NCI-H524 treated with DMSO at 0.1 percent for 48 hours (cell line): ENCODE measurements around the gene CREB5.

Source experiments
- DNase-seq: peaks from one replicate; lab custom pipeline; 2025; lab: John Stamatoyannopoulos, UW

The CREB5 gene

DNA sequence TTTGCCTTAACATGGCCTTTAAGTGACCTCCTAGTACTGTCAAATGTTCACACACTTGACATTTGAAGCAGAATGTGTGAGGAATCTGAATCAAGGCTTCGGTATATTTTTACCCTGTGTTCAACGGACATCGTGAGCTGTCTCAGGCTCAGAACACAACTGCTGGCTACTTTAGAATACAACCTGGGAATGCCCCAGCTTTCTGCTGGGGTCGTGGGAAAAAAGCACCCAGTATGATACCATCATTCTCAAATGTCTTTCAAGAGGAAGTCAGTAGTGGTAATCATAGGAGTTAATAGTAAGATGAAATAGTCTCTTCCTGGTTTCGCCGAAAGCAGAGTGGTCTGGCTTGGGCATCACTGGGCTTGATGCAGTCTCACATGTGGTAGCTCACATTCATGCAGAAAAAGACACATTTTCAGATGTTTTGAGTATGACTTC, 67.2 kb downstream of the CREB5 start:
- DNase-seq, result no peak

DNA sequence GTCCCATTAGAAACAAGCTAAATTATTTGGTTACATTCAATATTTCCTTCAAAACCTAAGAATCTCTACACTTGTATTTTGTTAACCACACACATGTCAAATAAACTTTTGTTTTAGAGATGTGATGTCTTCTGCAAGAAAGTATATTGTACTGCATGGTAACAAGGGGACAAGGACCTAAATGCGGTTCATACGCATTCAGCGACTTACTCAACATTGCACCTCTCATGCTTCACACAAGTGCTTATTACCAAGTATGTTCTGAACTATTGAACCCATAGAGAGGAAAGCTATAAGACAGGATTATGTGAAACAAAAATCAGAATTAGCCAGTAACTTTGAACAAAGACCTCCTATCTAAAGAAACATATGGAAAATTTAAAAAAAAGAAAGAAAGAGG, 68.3 kb downstream of the CREB5 start:
- DNase-seq, result no peak

DNA sequence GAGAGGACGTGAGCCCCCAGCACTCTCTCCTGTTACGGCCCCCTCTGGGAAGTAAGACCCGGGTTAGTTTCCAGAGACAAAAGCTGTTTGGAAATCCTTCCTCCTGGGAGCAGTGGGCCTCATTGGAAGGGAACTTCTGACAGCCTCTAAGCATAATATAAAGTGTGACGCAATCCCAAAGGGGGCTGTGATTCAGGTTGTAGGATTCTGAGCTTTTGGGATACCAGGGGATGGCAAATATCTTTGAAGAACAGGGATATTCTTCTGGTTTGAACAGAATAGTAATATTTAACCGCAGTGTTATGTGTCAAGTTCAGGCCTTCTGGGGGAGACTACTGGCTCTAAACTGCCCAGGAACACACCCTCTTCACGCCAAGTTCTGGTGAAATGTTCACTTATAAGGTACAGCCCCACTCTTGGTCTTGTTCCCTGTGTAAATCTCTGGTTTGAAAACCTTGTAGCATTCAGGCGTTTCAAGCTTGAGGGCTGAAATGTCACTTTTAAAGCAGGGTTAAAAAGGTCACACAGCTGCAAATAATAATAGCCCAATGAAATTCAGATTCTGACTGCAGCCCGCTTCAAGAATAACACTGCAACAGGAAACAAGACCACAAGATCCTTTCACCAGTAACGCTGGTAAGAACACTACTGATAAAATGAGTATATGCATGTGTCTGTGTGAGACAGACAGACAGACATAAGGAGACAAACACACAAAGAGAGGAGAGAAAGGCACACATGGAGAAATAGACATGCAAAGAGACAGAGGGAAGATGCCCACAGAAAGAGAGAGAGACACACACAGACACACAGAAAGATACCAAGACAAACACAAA, 69.0 kb downstream of the CREB5 start:
- DNase-seq, result no peak

DNA sequence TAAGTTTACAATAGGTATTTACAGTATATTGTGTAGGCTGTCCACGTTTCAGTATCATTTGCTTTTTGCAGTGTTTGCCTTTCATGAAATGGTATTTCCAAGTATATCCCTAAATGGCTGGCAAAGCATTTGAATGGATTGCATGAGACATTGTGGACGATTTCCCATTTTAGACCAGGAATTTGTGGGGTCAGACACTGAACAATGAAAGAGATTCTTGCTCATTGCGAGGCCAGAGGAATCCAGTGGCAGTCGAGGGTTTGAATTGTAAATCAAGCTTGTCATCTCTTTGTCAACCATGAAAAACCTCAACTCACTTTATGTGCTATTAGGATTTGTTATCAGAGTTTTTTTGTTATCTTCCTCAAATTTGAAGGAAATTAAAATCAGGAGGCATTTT, 70.8 kb downstream of the CREB5 start:
- DNase-seq, result no peak

DNA sequence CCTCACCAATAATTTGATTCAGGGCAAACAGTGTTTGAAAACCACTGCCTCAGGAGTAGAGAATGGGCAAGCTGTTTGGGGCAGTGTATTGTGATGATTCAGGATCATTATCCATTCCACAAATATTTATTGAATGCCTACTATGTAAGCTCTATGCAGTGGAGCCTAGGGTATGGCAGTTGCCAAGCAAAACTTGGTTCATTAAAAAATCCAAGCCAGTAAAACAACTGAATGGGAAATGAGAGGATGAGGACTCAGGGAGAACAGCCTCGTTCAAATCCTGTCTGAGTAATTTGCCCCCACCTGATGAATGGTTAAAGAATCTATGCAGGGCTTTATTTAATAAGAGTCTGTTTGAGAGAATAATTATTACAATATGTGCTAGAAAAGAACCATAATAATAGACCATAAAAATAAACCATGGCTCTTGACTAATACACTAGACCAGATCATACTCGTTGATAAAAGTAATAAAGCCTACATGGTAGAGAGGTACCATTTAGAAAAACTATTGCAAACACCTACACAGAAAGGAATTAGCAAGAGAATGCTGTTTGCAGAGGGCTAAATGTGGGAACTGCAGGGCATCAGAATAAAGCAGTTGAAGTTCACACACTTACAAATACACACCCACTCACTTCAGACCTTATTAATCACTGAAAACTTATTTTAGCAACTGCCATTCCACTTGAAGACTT, 71.7 kb downstream of the CREB5 start:
- DNase-seq, result no peak

DNA sequence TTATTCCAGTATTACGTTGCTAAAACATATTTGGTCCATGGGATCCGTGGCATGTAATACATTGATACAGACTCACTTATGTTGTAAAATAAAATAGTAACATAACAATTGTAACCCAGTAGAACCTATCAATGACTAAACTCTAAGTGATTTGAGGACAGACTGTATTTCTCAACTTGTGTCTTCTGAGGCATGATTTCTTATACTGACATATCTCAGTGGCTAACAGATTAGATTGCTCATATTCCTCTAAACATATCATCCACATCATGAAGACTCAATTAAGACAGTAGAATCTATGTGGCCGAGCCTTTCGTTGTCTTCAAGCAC, 72.3 kb downstream of the CREB5 start:
- DNase-seq, result no peak

DNA sequence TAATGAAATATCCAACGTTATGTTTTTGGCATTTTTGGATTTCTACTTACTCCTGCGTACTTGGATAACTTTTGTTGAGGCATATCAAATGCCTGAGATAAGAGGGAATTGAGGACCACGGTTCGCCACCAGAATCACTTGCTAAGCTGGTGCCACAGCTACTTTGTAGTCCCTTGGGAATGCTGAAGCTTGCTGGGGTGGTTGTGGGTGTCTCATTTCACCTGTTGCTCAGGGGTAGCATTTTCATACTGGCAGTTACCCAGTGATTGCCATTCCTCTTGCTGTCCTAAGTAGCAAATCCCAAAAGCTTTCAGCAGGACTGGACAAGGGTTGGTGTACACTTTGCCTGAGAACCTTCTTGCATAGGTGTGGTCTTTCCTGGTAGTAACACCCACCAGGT, 75.2 kb downstream of the CREB5 start:
- no peak for DNase-seq

DNA sequence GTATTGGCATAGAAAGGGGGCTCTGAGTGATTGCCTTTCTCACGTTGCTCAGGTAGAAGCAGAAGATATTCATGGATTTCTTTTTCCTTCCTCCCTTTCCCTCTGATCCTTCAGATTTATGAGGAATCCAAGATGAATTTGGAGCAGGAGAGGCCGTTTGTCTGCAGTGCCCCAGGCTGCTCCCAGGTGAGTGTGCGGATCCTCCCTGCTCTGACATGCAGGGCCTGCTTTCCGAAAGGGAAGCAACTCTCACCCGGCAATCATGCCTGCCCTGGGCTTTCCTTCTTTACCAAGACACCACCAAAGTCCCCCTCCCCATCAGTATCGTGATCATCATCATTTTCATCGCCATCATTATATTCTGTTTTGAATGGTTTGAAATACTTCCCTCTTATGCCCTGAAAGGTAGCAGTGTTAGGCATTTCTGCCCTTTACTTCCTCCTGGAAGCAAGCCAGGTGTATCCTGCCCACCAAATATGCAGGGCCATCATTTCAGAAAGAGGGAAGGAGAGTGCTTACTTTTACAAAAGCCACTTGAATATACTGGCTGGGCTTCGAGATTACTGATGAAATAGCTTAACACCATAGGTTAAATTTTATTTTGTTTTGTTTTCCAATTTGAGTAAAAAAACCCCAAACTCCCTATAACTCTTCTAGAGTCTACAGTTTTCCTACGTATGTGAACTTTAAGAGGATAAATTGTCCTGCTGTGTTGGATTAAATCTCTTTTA, 75.9 kb downstream of the CREB5 start:
- DNase-seq, result no peak

DNA sequence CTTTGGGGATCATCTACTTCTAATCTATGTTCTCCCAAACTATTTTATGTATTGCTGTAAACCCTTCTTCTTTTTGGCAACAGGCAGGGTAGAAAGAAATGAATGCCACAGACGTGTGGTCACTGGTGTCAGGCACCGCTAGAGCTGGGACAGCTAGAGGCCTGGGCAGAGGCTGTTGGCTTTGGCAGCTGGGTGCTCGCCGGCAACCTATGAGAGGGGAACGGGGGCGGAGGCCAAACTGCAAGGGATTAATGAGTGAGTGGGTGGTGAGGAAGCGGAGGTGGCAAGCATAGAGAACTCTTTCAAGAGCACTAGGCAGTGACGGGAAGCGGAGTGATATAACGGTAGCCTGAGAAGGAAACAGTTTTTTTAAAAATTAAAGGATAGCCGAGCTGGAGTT, 78.5 kb downstream of the CREB5 start:
- DNase-seq, result no peak

DNA sequence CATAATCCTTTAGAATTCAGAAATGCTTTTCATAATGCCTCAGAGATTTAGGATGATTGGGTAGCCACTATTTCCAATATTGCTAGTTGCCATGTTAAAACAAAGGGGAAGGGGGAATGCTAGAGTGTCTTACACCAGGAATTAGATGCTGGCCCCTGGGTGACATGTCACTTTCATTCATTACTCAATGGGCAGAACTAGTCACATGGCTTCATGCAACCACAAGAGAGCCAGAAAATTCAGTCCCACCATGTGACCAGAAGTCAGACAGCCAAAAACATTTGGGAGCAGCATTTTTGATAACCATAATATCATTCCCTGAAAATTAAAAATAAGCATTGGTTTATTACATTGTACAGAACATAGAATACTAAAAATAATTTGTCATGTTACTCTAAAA, 81.2 kb downstream of the CREB5 start:
- no peak for DNase-seq

DNA sequence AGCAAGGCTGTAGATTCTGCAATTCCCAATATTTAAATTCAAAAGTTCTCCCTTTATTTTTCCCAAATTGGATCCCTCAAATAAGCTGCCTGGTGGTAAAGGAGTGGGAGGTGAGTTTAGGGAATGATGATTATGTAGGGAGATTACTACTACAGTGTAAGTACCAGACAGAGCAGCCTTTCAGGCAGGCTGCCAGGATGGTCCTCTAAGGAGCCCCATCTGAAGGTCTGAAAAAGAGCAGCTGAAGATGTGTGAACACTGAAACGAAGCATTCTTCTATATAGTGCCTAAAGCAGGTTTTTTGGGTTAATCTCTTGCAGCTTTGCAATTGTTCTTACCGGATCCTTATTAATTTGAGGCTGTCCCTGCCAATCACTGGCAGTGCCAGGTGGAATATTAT, 84.7 kb downstream of the CREB5 start:
- DNase-seq, result no peak

DNA sequence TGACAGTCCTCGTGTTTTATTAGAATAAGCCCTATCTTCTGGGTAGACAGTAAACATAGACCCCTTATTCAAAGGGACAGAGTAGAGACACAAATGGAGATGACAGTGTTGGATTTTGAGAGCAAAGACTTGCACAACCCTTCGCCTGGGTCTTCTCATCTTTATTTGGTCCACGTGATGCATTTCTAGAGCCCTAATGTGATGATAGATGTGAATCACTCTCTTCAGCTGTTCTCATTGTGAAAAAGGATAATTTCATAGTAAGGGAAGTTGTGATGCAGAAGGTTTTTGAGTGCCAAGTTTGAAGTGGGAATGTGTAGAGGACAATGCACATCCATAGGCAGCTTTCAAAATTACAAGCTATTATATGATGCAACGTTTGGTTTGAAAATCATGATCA, 86.3 kb downstream of the CREB5 start:
- no peak for DNase-seq

DNA sequence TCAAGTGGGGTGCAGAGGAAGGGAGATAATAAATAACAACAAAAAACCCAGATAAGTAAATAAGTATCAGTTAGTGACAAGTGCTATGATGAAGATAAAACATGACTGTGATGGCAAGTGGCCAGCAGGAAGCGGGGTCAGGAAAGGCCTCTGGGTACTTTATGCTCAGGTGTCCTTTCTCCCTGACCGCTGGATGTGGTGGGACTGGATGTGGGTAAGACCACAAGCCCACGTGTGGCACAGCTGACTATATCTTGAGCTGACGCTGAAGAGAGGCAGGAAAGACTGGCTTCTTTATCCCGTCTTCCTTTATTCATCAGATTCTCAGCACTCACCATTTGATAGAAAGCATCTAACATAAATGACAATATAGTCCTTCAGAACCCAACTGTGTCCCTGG, 87.8 kb downstream of the CREB5 start:
- no peak for DNase-seq

DNA sequence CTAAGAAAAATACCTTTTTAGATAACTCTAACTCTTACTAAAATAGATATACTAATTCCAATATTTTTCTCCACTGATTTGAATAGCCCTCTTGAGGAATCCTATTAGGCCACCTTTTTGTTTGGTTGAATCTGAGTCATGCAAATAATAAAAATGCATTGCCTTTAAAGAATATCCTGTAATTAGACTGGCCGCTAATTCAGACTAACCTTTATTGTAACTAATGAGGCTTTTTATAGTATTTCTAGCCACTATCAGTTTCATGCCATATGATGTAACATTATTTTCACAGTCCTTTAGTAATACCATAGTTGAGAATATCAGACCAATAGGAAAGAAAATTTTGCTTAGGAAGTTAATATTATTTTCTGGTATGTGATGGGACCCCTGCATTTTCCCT, 90.1 kb downstream of the CREB5 start:
- no peak for DNase-seq

DNA sequence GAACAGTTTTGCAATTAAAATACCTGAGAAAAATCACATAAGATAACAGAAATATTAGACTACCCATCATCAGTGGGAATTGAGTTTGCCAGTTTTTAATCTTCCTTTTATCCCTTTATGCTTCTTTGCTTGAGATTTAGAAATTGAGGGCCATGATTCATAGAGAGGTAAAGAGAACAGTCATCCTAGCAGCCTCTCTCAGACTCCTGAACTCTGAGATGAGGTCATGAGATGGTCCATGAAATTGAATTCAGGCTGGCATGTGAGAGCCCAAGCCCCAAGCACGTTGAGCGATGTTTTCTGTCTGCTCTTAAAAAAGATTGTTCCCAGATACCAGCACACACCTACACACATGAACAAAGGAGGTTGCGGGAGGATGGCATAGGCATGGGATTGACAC, 91.1 kb downstream of the CREB5 start:
- DNase-seq, result no peak

DNA sequence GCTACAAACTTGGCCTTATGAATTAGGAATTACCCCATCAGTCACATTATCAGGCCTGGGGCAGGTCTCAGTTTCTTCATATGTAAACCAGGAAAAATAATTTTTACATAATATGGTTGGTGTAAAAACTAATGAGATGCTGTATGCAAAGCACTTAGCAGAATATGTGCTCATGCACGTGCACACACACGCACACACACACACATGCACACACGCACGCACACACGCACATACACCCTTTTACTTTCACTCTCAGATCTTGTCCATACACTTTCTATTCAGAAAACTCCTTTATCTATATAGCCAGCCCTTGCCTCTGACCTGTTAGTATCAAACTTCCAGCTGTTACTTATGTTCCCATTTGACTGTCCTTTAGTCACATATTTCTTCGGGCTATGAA, 92.7 kb downstream of the CREB5 start:
- DNase-seq, result no peak

DNA sequence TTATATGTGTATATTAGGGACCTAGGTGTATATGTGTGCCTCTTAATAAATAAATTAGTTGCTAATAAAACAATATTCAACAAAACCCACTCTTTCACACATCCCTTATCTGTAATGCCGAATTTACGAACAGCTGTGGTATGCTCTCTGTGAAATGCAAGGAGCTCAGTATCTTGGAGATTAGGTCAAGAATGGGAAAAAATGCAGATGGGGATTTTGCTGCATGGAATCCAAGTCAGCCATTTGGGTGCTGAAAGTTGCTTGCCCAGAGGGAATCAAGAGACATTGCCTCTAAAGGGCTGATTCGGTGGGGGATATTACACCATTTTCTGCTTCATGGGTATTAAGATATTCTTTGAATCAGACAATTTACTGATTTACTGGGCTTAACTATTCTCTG, 93.5 kb downstream of the CREB5 start:
- no peak for DNase-seq

DNA sequence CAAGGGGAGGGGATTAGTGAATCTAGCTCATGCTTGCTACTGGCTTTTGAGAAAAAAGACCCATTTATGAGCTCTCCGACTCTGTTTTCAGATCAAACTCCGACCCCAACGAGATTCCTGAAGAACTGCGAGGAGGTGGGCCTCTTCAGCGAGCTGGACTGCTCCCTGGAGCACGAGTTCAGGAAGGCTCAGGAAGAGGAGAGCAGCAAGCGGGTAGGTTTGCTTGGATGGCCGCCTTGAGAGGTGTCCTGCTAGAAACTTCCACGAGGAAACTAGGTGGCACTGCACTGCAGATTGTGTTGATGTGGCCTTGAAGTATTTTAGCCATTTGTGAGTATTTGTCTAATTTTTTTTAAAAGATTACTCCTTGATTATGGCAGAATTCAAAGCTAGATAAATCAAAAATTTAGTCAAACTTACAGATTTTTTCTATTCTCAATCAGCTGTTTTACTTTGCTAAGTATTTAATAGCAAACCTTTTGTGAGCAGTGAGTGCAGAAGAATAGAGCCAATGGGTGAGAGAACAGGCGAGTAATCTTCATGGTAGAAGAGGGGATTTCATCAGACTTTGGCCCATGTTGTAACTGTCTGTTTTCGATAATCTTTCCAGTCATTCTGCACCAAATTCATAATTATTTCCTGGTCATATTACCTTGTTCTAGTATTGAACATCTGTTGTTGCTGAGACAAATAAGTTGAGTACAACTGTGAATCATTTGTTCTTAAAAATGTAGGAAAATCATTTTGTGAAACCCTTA, 95.4 kb downstream of the CREB5 start:
- no peak for DNase-seq

DNA sequence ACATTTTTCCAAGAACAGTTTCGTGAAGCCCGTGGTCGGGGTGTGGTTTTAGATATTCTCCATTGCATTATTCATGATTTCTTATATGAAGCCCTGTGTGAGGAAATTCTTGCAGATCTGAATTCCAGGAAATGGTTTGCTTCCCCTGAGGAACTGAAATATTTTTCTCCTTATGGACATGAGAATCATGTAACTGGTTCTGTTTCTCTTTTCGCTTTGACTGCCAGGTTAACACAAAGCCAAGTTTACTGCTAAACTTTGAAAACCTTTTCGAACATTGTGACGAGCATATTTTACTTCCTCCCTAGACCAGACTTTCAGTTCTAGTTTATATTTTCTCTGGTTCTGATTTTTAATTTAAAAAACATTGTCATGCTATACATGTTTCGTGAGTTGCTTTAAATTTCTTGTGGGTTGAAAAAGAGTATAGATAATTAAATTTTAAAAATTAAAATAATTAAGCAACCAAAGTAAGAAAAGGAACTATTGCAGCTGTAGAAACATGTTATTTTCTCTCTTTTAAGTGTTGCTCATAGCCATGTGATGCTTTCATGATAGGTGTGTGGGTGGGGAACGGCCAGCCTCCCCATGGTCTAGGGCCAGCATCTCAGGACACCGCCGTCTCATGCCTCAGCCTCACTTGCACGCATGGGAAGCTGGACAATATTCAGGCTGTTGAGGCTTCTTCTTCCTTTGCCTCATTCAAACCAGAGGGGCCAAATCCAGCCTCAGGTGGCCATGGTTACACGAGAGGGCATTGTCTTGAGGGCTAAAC, 97.1 kb downstream of the CREB5 start:
- DNase-seq, result no peak

DNA sequence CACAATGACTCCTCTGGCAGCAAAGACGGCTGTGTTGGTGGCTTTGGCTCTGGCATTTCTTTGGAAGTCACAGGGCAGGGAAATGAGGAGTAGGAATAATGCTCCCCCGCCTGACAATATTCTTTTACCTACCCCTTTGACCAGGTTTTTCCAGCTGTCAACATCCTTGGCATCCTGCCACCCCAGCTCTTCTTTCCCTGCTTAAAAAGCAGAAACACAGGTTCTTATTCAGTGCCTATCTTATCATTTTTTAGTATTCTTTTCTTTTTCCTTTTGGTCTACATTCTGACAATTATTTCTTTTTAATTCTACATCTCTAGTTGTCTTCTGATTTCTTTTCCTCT, 97.7 kb downstream of the CREB5 start:
- no peak for DNase-seq

DNA sequence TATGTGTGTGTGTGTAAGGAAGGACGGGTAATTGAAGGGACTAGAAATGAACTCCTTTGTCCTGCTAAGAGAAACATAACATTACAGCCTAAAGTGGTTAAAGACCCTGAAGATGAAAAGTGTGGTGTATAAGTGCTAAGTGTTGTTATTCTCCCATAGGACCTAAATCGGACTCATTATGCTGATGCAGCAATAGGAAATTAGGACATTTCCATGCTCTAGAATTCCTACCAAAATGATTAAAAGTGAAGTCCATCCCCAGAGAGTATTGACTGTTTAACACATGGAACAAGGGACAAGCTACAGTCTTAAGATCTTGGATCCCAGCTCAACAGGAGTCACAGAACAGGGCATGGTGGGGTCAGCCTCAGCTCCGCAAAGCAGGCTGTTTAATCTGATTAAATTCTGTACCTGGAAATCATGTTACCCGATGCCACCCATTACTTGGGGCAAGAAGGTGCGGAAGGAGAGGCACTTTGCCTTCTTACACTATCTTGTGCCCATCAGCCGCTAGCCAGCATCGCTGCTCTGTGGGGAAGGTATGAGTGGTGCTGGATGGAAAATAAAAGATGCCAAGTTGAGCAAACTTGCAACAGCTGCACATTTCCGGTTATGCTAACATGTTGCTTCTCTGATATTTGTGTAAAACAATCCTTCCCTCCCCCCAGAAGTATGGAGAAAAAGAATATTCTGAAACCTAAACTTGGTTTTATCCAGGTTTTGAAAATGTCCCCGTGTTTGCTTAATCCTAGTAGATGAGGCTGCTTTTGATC, 100.5 kb downstream of the CREB5 start:
- DNase-seq, result no peak
